Stimulated activated naive CD4-positive, alpha-beta T cell treated with Interleukin-2 at 50 U/mL for 16 hours (primary cell): ENCODE data around the gene DLK1.

Experiments
- DNase-seq: peaks from one replicate; lab custom pipeline; 2025; lab: John Stamatoyannopoulos, UW

The DLK1 gene

DNA sequence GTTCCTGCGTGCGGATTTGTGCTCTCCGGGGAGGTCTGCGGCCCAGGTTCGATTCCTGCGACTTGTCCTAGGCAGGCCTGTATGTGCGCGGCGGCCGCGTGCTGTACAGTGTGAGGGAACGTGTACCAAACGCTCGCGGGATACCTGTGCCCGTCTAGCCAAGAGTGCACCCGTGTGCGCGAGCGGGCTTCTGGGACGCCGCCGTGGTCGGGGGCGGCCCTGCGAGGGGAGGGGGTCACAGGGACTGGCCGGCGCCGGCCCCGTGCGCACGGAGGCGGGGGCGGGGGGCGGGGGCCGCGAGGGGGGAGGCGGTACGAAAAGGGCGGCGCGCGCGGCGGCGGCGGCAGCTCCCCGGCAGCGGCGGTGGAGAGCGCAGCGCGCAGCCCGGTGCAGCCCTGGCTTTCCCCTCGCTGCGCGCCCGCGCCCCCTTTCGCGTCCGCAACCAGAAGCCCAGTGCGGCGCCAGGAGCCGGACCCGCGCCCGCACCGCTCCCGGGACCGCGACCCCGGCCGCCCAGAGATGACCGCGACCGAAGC, at the start of gene DLK1:
DLK1 (plus strand) TSS at position 343 of the 536 bp plus-strand sequence; CDS start at position 520, 177 bp downstream.
- DNase-seq, result no peak

DNA sequence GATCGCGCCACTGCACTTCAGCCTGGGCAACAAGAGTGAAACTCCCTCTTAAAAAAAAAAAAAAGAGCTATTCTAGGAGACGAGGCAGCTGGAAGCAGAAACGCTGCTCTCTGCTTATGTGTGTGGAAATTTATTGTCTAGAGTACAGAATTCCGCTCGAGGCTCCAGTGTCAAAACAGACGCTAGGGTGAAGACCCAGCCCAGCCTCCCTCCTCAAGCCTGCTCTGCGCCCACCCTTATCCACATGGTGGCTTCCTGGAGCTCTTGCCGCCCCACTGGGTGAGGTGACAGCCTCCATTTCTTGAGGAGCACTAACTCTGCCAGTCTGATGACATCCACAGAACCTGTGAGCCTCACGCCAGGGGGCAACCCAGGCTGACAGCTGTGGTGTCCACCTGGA, 49.5 kb upstream of the DLK1 start:
- no peak for DNase-seq

DNA sequence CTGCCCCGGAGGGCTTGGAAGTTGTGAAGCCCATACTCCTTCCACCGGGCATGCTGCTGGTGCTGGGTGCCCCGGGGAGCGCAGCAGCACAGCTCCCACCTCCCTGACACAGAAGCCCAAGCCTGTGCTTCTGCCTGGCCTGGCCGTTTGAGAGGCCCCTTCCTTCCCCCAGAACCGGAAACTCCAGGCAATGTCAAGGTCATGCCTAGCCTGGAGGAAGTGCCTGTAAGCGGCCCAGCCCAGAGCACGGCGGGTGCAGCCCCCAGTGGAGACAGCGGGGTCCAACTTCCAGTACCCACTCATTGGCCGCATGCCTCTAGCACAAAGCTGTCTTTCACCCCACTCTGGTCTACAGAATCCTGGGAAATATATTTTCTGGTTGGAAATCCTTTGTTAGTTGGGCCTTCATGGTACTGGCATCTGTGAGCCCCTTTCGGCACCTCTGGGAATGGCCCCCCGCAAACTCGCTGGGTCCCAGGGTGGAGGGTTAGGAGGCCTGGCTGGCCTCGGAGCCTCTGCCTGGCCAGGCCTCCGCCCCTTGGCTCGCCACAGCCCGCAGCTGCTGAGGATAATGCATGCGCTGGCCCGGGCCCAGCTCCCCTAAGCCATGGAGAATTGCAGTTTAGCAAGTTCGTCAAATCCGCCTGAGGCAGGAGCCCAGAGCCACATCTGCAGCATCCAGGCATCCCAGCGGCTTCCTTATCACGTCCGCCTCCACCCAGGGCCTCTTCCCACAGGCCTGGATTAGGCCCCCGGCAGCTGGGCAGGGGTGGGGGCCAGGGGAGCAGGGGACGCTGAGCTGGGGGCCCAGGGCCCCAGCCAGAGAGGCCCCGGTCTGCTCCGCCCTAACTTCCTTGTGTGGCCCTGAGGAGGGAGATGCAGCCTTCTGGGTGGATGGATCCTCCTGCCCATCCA, 48.9 kb upstream of the DLK1 start:
- no peak for DNase-seq

DNA sequence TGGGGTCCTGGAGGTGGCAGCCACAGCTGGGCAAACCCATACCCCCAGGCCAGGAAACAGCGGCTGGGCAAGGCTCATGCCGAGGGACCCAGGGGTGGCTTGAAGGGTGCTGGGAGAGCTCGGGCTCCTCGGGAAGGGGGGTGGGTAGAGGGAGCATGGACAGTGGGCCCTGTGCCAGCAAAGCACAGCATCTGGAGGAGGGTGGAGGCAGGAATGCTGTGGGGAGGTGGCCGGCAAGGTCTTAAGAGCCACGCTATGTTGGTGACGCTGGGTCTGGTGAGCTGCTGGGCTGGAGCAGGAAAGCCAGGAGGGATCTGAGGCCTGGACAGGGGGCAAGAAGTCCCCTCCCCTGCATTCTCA, 48.2 kb upstream of the DLK1 start:
- DNase-seq, result no peak

DNA sequence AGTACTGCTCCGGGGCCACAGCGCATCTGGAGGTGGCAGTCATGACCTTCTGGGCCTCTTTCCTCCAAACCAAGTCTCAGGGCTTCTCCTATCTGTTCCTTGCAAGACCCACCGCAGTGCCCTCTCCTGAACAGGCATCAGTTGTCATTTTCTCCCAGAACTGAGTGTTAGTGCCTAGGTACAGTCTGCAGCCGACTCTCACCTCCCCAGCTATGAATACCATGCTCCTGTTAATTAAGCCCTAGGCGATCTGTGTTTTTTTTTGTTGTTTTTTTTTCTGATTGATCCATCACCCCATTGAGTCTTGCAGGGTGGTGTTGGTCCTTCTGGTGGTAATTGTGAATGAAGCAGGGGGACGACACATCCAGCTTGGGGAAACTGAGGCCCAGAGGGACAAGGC, 47.5 kb upstream of the DLK1 start:
- no peak for DNase-seq

DNA sequence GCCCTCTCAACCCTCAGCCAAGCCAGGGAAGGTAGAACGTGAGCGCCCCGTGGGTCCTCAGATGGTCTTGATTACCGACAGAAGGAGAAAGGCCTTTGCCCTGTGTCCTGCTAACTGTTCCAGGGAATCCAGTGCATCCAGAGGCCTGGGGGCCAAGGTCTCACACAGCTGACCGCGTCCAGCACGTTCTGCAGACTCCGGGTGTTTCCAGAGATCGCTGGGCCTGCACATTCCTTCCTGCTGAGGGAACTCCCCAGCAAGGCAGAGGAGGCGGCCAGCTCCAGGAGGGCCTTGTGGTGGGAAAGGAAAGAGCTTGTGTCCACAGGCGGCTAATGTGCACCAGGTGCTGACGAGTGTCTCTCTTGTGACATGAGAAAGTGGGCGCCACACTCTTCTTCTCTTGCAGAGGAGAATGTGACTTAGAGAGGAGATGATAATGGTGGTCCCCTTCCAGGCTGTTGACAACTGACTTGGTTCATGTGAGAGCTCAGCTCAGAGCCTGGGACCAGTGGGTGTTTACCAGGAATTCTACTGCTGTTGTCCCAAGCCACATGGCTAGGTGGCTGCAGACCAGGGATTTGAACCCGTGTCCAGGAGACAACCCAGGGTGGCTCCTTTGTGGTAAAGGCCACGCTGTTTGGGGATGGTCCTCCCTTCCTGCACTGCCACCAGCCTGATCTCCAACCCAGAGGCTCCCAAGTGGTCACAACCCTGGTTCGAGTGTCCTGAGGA, 46.8 kb upstream of the DLK1 start:
- DNase-seq, result no peak

DNA sequence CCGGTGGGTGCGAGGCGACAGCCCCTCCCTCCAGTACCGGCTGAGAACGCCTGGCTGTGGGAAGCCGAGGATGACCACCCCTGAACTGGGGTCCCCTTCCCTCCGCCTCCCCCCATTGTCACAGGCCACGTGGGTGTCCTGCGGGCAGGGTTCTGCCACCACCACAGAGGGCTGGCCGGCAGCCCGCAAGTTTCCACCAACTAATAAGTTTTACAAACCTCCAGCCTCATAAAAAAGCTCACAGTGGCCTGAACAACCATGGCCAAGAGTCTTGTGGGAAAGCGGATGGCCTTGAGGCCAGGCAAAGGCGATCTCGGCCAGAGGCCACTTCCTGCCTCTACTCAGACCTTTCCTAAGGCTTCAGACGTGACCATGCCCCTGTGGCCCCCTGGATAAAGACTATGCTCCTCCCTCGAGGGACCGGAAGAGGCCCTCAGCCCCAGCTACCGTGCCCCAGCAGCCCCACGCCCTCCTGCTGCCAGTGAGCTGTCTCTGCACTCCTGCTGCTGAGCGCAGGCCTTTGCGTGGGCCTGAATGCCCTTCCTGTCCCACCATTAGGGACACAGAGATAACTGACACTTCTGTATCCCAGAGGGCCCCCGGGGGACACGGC, 46.1 kb upstream of the DLK1 start:
- no peak for DNase-seq

DNA sequence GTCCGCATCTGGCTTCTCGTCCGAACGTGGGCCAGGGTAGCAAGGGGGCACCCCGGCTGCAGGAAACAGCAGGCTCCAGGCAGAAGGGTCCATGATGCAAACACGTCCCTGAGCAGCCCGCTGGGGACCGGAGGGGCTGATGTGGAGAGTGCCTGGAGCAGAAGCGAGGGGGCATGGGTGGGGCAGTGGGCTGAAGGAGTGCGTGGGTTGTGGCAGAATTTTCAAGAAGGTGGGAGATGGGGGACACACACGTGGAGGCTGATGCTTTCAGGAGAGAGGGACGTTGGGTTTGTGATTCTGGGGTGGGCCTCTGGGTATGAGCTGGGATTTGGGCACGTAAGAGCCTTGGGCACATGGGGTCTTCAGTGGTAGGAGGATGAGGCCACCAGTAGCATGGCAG, 45.6 kb upstream of the DLK1 start:
- DNase-seq, result no peak

DNA sequence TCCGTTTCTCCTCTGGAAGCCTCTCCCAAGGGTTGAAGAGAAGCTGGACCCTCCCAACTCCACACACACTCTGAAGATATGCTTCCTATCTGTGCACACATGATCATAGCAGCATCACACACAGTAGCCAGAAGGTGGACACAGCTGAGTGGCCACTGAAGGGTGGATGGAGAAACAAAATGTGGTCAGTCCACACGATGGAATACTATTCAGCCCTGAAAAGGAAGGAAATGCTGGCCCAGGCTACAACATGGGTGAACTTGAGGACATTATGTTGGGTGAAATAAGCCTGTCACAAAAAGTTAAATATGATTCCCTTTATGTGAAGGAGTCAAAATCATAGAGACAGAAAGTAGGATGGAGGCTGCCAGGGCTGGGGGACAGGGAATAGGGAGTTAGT, 43.9 kb upstream of the DLK1 start:
- no peak for DNase-seq

DNA sequence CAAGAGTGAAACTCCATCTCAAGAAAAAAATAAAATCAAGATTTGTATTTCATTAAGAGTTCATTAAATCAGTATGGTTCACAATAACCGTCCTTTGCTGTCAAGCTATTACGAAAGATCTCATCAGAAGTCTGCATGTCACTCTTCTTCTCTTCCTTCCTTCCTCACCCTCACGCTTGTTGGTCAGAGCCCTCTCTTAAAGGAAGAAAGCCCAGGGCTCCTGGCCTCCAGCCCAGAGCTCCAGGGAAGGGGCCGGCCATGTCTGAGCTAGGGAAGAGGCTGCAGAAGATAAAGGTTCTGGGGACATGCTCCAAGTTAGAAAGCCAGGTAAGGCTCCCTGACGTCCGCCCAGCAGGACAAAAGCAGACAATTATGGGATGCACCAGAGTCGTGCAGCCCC, 43.1 kb upstream of the DLK1 start:
- DNase-seq, result no peak

DNA sequence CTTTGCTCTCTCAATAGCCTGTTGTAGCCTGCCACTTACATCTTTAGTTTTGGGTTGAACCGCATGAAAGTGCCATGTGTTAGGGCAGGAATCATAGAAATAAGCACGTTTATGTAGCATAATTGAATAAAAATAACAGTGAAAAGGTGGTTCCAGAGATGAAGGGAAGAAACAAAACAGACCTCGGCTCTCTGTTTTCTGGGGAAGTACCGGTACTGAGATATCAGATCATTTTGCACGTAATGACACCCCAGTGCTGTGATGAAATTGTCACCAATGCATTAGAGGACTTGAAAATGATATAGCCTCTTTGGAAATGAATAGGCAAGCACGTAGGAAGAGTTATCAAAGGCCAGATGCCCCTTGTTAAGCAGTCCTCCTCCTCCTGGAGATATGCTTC, 42.5 kb upstream of the DLK1 start:
- DNase-seq, result no peak

DNA sequence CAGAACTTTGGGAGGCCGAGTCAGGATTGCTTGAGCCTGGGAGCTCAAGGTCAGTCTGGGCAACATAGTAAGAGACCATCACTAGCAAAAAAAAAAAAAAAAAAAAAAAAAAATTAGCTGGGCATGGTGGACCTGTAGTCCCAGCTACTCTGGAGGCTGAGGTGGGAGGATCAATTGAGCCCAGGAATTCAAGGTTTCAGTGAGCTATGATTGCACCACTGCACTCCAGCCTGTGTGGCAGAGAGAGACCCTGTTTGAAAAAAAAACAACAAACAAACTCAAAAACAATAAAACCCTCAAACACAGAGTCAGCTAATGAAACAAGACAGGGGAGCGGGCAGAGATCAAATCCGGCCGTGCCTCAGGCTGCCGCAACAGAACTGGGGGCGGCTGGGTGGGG, 41.7 kb upstream of the DLK1 start:
- DNase-seq, result no peak

DNA sequence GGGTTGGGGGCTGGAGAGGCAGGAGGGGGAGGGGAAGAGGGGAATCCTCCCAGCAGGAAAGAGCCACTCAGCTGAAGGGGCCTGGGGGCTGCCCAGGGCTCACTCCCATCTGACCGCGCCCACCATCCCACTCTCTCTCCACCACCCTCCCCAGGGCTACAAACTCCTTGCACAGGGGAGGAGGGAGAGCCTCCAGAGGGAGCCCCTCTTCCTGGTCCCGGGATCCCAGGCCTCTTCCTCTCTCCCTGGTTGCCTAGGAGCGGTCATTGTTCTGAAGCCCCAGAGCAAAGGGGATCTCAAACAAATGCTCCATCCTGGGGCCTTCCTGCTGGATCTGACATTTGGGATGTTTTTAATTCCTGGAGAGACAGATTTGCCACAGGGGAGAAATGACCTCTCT, 39.8 kb upstream of the DLK1 start:
- no peak for DNase-seq

DNA sequence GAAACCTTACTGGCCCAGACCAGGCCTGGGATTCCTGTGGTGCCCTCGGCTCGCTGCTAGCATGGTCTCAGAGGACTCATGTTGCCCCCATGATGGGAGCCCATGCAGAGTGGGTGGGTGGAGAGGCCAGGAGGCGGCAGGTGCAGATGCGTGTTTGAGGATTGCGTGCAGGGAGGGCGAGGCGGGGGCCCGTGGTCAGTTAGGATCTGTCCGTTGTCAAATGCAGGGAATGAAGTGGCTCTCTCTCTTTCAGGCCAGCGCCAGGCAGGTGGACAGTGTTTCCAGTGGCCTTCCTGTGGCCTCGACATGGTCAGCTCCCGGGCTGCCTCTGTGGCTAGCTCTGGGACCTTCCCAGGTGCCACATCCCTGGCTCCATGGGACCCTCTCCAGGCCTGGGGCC, 39.3 kb upstream of the DLK1 start:
- no peak for DNase-seq

DNA sequence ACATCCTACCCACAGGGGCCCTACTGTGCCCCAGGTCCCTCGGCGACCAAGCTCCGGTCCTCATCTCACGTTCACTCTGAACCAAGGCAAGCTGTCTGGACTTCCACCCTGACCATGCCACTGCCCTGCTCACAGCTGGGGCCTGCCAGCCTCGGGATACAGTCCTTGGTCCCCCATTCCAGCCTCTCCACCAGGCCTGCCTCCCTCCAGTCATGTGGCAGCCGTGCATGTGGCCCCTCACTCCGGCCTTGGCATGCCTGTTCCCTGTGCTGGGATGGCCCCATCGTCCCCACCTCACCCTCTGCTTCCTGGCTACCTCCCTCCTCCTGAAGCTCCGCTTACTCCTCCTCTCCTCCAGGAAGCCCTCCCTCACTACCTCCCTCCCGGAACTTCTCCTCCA, 38.6 kb upstream of the DLK1 start:
- DNase-seq, result no peak

DNA sequence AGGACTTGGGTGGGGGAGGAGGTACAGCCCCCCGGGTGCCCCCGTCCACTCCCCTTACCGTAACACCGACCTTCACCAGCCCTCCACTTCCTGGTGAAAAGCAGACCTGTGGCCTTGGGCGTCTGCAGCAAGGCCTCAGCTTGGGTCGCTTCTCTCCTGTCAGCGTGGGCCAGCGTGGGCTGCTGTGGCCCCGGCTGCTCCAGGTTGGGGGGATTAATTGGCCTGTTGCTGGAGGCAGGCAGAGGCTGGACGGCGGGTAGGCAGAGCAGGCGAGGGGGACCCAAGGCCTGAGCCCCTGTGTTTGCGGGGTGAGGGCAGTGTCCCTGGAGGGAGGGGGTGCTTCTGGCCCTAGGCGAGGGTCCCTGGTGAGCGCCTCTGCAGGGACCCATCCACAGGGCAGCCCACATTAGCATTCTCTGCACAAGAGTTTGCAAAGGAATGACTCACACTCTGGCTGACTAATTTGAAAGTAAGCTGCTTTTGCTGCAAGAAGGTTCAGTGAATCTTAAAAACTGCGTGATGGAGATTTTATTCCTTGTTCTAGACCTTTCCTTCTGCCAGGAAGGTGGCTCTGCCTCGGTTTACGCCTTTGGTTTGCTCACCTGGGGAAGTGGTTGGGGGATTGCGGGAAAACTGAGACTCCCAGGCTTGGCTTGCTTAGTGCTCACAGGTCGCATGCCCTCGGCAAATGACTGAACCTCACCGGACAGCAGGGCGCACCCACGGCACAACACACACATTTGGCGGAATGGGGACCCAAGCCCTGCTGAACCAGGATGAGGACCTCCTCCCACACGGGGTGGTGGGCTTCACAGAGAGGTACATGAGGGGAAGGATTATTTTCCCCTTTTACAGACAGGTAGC, 37.9 kb upstream of the DLK1 start:
- no peak for DNase-seq

DNA sequence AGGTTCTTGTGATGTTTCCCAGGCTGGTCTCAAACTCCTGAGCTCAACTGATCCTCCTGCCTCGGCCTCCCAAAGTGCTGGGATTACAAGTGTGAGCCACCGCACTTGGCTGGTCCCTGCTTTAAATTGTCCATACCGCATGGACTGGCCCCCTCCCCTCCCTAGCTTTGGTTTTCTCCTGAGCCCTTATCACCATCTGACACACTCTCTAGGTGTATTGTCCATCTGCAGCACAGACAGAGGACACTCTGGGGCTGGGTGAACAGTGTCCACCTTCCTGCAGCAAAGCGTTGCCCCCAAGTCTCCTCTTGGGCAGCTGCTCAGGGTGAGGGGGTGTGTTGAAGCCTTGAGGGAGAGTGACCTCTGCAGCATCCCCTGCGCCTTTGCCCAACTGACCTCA, 36.0 kb upstream of the DLK1 start:
- no peak for DNase-seq

DNA sequence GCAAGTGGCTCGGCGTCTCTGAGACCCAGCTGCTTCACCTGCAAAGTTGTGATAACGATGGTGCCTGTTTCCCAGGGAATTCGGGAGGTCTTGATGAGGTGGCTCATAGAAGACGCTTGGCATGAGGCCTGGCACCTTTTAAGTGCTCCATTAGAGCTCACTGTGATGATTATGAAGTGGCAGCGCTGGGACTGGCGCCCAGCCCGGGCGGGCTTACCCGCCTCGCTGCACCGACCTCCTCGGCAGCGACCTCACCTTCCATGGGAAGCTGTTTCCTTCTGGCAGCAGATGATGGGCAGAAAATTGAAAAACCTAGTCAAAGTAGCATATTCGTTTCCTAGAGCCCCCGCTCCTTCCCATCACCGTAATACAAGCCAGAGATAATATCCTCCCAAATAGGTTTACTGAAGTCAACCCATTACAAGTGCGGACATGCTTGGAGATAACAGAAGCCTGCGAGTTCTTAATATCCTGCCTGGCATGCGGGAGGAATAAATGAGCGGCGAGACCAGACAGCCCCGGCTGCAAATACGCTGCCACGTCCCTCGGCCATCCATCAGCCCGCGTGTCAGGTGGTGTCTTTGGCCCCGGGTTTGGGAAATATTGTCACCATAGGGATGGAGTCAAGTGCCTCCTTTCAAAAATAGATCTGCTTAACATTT, 35.2 kb upstream of the DLK1 start:
- DNase-seq, result no peak

DNA sequence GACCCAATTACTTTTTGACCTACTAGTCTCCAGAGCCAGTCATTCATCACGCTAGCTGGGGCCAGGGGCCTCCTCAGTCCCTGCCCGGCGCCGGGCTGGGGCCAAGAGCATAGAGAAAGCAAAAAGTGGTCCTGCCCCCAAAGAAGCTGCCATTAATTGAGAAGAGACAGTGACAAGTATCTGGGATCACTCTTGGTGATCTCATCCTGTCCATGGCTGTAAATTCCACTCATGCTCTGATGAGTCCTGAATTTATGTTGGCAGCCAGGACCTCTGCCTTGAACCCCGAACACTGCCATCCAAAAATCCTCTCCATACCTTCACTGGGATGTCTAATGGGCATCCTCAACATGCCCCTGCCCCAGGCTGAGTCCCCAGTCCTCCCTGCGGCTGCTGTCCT, 34.4 kb upstream of the DLK1 start:
- DNase-seq, result no peak

DNA sequence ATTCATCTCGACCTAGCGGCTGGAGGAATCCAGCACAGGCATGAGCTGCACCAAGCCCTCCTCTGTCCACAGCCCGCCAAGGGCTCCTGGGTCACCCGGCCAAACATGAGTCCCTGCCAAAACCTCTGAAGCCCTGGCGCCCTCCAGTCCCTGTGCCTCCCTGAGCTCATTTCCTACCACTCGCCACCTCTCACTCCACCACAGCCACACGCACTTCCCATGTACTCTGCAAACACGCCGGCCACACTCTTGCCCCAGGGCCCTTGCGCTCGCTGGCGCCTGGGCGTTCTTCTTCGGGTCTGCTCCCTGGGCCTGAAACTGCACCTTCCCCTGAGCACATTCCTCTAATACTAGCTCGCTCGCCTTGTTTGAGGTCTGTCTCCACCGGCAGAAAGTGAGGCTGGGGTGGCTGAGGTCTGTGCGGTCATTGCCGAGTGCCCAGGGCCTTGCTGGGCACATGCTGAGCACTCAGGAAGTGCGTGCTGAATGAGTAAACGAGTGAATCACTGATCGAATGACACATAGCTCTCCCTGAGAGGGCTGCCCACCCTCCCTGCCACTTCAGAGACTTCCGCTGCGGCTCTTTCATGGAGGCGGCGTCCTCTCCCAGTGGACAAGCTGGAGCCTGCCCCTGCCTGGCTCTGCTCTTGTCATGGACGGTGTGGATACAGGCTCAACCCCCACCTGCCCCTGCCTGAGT, 33.7 kb upstream of the DLK1 start:
- DNase-seq, result no peak
